HG03558 (cell line): ENCODE results near the gene ARHGAP26.

Experiments
- ATAC-seq: cut with Tn5 transposase; IDR thresholded peaks from one replicate; pipeline ENCODE4 v1.9.1; 2021; ENCODE audit warnings: moderate number of reproducible peaks; ENCODE audit not compliant: unreplicated experiment; ENCODE audit errors: extremely low read depth

Gene ARHGAP26

DNA sequence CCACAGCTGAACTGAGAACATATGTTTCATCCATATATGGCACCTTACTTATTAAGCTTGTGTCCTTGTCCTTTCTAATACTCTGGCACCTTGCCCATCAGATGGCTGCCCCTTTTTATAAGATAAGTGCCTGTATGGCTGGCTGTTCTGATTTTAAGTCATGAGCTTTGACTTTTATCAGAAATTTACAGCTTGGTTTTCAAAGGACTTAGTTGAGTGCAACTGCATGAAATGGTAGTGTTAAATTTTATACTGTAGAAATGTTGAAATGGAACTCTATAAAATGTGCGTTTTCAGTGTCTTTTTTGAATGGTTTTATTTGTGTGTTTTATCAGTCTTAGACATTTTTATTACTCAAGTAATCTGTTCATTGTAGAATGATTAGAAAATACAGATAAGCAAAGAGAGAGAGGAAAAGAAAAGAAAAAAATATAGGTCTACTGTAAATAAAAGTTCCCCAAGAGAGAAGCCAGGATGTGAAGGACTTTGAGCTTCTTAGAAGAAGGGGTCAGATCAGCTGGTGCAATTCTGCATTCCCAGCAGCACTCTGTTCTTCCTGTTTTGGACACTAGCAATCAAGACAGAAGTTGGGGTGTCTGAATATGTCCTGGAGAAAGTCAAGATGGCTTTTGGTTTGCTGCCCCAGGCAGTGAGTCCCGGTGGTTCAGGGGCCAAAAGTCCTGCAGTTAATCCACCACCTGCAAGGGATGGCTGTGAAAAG is 38.9 kb downstream of the ARHGAP26 start:
- no peak for ATAC-seq

DNA sequence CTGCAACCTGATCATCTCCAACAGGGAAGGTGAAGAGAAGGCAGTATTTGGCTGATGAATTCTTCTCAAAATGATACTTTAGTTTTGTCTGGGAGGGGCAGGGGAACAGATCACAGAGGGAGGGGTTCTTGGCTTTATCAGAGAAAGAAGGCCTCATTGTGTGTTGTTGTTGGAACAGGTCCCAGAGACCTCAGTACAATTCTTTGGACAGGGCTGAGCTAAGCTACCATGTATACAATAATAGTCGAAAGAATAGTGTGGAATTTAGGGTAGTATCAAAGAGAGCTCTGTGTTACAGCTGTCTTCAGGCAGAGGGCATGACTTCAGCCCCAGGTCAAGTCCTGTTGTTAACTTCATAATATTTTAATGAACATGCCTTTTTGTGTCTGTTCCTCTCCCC is 39.9 kb downstream of the ARHGAP26 start:
- no peak for ATAC-seq

DNA sequence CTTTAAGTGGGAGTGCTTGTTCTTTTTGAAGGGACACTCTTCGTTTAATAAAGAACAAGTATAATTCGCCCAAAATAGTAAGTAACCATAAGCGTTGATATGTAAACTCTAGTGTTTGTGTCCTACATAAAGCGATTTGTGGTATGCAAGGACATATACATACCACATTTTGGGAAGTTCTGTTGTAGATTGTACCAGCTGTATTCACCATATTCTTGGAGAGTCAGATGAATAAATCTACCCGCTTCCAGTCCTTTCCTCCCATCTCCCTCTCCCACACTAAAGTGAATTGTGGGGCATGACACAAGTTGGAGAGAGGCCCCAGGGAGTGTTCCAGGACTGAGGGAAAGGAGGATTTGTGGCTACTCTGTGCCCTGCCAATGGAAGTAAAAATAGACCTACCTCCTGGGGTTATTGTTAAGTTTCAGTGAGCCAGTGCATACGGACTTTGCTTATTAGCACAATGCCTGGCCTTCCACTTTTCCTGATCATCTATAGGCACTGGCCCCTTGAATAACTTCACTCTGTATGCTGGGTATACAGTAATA is 40.6 kb downstream of the ARHGAP26 start:
- ATAC-seq, result no peak

DNA sequence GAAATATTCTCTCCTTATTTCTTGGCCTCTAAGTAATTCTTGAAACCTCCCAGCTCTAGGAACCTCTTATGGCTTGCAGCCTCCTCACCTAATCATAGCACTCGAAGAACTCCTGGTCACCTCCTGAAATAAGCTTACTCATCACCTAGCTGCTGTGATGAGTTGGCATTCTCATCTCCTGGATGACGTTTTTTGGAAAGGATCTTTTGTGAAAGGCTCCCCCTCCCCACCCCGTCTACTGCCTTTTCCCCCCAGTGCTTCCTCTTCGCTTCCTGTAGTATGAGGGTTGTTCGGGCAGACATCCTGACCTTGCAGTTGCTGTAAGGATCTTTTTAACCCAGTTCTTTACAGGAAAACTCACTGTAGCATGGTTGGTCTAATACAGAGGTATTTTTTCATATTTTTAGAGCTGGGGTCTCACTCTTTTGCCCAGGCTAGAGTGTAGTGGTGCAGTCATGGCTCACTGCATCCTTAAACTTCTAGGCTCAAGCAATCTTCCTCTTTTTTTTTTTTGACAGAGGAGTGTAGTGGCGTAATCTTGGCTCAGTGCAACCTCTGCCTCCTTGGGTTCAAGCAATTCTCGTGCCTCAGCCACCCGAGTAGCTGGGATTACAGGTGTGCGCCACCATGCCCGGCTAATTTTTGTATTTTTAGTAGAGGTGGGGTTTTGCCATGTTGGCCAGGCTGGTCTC is 41.8 kb downstream of the ARHGAP26 start:
- ATAC-seq, result no peak

DNA sequence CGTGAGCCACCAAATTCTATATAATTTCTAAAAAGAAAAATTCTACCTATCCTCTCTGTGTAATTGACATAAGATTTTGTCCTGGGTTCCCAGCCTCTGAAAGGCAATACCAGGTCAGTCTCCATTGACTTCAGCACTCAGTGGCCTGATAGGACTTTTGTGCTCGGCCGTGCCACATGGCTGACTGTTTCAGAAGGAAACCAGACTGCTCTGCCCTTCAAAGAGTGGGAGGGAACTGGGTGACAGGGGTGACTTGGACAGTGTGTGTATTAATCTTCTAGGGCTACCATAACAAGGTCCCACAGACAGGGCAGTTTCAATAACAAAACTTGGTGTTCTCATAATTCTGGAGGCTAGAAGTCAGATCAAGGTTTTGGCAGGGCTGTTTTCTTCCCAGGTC is 43.0 kb downstream of the ARHGAP26 start:
- no peak for ATAC-seq

DNA sequence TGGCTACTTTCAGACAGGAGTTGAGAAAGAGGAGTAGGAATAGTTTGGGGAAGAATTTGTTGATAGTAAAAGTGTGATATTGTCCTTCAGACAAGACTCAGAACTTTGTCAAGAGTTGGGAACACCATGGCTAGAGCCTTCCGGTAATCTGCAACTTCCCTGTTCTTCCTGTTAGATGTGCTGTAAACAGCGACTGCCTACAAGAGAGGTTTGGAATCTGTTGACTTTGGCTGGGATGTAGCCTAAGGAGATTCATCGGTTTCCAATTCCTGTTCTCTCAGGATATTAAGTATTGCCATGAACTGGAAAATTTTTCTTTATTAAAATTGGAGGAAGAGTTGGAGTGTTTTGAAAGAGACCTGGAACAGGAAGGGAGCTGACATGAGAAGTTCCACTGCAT is 43.9 kb downstream of the ARHGAP26 start:
- ATAC-seq, result no peak

DNA sequence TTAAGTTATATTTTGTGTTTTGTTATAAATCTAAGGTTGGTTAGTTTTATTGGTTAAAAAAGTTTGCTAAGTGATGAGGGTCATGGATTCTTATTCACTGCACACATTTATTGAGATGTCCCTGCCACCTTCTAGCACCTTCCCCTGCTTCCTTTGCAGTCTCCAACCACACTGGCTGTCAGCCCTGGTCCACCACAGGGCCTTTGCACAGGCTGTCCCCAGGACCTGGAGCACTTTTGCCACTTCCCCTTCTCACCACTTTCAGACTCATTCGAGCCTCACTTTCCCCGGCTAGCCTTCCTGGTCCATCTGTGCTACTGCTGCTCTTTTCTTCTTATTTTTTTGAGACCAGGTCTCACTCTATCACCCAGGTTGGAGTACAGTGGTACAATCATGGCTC is 45.3 kb downstream of the ARHGAP26 start:
- no peak for ATAC-seq

DNA sequence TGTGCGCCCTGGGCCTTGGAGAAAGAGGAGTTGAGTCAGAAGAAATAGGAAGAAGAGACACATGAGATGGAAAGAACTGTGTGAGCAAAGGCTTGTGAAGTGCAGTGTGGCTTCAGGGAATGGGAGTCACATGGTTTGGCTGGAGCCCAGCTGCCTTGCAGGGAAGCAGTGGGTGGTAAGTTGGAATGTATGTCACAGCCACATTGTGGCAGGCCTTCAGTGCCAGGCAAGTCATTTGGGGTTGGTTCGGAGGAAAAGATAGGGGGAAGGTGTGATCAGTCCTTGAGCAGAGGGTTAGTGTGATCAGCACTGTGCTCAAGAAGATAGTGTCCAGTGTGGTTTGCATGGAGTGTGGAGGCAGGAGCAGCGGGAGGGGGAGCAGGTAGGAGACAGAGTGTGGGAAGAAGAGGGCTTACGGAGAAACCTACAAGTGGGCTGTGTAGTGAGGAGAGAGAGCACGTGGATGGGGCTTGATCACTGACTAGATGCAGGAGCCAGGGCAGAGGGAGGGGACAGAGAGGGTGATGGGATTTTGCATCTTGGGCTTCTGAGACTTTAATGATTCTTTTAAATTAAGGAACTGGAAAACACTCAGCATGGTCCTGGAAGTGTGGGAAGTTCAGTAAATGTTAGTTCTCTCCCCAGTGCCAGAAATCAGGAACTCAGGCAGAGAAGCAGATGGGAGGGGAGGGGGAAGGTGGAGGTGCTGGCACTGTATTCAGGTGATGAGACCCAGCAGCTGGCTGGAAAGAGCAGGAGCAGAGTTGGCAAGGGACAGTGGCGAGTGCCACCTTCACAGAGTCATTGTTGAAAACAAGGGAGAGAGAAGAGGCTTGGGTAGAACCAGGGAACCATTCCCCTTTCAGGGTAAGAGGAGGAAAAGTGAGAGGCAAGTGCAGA is 46.6 kb downstream of the ARHGAP26 start:
- ATAC-seq, result no peak

DNA sequence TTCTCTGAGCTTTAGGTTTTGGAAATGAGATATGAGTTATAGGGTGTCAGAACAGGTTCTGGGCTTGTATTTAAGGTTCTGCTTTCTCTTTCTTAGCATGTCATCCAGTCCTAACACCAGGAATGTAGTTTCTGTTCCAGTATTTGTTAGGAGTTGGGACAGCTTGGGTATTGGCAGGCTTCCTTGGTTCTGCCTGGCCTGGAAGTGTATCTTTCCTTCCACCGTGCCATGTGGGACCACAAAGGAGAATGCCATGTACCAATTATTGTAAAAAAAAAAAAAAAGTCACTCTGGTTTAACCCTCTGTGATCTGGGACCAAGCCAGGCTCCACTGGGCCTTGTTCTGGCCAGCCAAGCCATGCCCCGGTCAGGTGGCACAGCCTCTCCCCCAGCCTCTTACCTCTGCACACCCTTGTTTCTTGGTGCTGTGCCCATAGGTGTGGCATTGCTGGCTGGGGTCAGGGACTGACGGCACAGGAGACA is 47.8 kb downstream of the ARHGAP26 start:
- ATAC-seq, result no peak

DNA sequence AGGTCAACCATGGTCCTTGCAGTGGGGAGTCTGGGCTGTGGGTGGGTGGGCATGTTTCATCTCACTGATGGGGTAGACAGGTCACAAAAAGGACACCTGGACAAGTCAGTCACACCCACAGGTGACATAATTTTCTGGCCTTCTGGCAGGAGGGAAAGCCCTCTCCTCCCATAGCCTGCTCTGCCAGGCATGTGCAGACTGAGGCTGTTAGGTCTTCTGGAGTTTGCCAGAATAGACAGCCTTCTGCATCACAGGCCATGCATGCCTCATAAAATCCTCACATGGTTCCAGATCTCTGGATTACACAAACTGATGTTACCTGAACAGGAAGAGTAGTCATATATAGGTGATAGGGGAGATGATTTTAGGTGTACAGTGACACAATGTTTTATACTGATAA is 49.1 kb downstream of the ARHGAP26 start:
- ATAC-seq, result no peak

DNA sequence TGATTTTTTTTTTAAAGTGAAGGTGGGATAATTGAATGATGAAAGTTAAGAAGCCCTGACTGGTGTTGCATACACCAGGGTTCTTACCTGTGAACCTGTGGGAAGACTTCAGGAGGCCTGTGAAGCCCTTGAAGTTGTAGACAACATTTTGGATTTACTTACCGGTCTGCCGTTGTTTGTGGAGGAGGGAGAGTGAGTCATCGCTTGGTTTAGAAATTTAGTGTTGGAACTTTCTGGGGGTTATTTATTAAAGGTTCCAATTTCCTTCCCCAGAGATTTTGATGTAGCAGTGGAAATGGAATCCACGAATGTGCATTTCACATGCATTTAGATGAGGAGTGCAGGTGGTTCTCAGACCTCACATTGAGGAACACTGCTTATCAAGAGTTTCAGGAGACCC is 49.6 kb downstream of the ARHGAP26 start:
- no peak for ATAC-seq

DNA sequence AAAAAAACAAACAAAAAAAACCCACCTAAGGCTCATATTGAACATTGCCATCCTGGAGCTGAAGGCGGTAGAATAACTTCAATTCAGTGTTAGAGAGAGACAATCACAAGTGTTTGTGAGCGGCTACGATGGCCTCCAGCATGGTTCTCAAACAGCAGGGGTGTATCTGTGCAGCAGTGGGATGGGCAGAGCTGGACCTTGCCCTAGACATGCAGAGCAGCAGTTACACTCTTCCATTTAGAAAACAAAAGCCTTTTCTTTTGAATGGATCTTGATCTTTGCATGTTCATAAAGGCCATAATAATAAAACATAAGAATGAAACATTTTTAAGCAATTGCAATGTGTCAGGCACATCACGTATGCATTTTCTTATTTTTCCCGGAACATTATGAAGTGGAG is 50.3 kb downstream of the ARHGAP26 start:
- no peak for ATAC-seq

DNA sequence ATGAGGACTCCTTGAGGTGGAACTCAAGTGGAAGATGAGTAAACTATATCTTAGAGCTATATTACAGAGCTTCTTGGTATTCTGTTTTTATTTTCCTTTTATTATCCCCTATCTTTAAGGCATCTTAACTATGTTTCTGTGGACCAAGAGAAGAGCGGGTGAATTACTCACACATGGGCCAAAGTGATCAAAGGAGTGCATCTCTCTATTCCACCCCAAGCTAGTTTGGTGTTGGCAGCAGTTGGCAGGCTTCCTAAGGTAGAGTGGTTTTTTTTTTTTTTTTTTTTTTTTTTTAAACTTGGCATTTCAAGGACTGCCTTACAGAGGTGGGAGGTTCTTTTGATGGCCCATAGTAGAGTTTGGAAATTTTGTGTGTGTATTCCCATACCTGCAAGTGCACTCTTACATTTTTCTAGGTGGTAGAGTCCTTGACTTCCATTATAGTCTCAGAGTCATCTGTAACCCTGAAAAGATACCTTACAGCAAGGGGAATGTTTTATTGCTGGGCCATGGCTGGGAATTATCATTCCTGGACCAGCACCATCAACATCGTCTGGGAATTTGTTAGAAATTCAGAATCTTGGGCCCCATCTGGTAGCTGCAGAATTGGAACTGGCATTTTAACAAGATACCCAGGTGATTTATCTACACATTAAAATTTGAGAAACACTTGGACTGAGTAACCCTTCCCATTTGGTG is 51.0 kb downstream of the ARHGAP26 start:
- no peak for ATAC-seq

DNA sequence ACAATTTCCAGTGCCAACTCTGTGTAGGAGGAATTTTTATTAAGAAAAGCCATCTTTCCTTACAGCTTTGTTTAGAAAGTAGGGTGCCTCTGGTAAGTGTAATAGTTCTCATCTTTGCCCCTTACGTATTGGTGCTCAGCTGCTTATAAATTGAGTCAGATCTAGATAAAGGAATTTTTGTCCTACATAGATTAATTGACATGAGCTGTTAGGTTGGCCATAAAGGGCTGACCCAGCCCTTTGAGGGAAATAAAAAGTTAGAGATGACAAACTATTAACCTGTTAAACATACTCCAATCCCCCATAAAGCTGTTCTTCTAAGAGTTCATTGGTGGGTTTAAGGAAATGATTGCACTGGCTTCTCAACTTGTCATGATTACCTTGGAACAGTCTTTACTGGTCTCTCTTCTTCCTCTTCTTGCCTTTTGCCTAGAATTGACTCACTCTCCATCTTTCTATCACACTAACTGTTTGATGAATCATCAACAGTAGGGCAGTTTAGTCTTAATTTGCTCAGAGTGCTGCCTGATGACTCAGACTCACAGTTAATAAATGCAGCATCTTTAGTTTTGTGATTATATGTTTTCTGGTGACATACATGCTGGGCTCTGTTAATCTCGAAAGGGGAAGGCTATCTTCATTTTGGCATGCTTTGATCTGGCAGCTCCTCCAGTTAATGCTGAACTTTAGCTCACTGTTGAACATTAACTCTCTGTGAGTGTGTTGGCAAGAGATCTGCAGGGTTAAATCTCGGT is 51.7 kb downstream of the ARHGAP26 start:
- peak; percentile 74 for ATAC-seq

DNA sequence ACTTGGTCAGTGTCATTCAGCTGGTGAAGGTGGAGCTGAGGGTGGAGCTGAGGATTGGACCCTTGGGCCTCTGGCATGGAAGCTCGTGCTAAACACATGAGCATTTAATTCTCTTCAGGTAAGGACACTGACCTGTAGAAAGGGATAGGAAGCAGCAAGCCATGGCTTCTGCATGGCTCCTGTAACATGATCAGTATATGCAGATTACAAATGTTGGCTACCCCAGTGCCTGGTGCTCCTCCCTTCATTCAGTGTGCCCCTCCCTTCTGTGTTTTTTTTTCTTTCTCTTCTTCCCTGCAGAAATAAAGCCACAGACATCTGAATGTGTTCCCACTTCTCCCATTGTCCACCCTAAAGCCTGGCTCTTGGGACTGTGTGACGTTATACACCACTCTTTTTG is 52.9 kb downstream of the ARHGAP26 start:
- ATAC-seq, result no peak

DNA sequence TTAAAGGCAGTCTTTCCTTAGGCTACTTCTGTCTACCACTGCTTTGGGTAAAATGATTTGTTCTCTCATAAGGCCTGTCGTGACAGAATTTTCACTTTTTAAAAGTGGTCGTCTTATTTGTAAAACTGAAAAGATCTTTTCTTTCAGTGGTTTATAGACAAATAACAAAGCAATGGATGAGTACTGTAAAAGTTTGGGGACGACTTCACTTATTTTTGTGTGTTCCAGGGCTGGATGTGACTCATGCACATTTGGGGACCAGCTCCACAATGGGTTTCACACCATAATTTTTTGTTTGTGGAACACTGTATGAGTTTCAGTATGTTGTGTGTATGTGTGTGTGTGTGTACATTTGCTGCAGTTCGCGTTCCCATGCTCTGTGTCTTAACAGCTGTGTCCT is 53.6 kb downstream of the ARHGAP26 start:
- ATAC-seq, result no peak

DNA sequence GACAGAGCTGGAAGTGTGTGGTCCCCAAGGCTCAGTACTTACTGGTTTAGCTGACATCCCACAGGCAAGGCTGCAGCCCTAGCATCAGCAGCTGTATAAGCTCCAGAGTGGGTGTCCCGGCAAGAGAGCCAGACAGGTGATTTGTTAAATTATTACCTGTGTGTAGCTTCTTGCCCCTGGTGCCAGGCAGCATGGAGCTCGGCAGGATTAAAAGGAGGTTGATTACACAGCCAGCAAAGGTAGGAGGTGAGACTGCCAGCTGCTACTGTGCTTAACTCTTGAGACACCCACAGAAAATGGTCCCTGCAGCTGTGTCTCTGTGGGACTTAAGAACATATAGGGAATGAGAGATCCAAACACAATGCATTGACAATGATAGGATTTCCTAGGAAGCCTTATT is 54.2 kb downstream of the ARHGAP26 start:
- ATAC-seq, result no peak

DNA sequence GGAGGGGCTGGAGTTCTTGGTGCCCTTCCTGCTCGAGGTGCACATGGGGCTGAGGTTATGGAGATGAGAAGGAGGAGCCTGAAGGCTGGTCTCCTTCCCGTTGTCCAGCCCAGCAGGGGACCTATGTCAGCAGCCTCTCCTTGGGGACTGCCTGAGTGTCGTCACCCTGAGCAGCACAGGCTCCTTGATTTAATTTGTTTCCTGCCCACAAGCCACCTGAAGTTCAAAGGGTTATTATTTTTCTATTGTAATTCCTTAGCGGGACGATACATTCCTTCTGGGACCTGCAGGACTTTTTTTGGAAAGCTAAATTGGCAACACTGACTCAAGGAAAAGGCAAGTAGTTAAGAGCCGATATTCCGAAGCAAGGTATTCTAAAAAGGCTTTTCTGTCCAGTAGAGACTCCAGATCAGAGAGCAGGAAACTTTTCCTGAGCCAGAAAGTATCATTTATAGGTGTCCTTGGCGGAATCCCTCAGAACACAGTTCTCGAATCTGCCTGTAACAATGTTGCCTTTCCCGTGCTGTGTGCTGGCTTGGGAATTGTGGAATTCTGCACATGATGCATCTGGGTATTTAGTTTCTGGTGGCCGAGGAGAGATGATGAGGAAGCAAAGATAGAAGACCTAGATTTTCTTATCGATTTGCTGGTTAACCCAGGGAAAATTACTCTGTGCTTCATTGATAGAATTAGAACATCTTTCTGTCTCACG is 55.4 kb downstream of the ARHGAP26 start:
- no peak for ATAC-seq

DNA sequence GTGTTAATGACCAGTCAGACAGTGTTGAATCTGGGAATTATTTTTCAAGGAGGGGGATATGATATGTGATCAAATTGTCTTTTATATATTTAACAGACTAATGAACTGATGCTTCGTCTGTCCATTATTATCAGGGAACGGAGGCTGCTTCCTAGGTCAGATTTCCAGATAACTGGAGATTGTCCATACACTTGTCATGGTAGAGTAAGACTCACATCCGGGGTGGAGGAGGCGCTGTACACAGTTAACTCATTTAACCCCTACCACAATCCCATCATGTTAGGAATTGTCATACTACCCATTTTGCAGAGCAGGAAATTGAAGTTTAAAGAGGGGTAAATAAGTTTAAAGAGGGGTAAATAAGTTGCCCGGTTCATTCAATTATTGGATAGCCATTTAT is 55.9 kb downstream of the ARHGAP26 start:
- no peak for ATAC-seq
